ENCODE results near the gene MCCC1.
"Not testable (repeated sequence)": the region's sequence is repeated elsewhere in the genome, so short reads cannot be mapped to it uniquely, and the experiment has no call there.

The MCCC1 gene

GRCh38 chr3:183099026-183099837 is at the start of gene MCCC1:
Gene MCCC1 (minus strand): TSS chr3:183099496. CDS start chr3:183099440, 56 bp downstream.
- peak; percentile 93 to 97 (median 94) for DNase-seq

- DNase-seq: no peak
Measured at GRCh38 chr3:183148056-183148455, 48.8 kb upstream of the MCCC1 start.

- no peak for DNase-seq
Measured at GRCh38 chr3:183144363-183144762, 45.1 kb upstream of the MCCC1 start.

GRCh38 chr3:183142199-183142598 is 42.9 kb upstream of the MCCC1 start:
- DNase-seq: no peak

- no peak for DNase-seq
Measured at GRCh38 chr3:183134844-183135243, 35.5 kb upstream of the MCCC1 start.

GRCh38 chr3:183132409-183132808 is 33.1 kb upstream of the MCCC1 start:
- DNase-seq: no peak

- no peak for DNase-seq
Measured at GRCh38 chr3:183131735-183132134, 32.4 kb upstream of the MCCC1 start.

- no peak for DNase-seq
Measured at GRCh38 chr3:183131186-183131725, 32.0 kb upstream of the MCCC1 start.

GRCh38 chr3:183129243-183129642 is 29.9 kb upstream of the MCCC1 start:
- DNase-seq: no peak

- no peak for DNase-seq
Measured at GRCh38 chr3:183128709-183129108, 29.4 kb upstream of the MCCC1 start.

- no peak for DNase-seq
Measured at GRCh38 chr3:183123891-183124290, 24.6 kb upstream of the MCCC1 start.

- no peak for DNase-seq
Measured at GRCh38 chr3:183122257-183122932, 23.1 kb upstream of the MCCC1 start.

- no peak for DNase-seq
Measured at GRCh38 chr3:183120538-183121215, 21.4 kb upstream of the MCCC1 start.

- DNase-seq: no peak
Measured at GRCh38 chr3:183117056-183117455, 17.8 kb upstream of the MCCC1 start.

- DNase-seq: peak; percentile 4 to 20 (median 14)
Measured at GRCh38 chr3:183116025-183116614, 16.8 kb upstream of the MCCC1 start.

GRCh38 chr3:183114384-183115178 is 15.3 kb upstream of the MCCC1 start:
- DNase-seq: no peak

- DNase-seq: not testable (repeated sequence)
Measured at GRCh38 chr3:183109847-183110246, 10.6 kb upstream of the MCCC1 start.

- no peak for DNase-seq
Measured at GRCh38 chr3:183108470-183108869, 9.2 kb upstream of the MCCC1 start.

- no peak for DNase-seq
Measured at GRCh38 chr3:183108001-183108449, 8.7 kb upstream of the MCCC1 start.

GRCh38 chr3:183107372-183107771 is 8.1 kb upstream of the MCCC1 start:
- not testable (repeated sequence) for DNase-seq

- DNase-seq: no peak
Measured at GRCh38 chr3:183106635-183107034, 7.3 kb upstream of the MCCC1 start.

- not testable (repeated sequence) for DNase-seq
Measured at GRCh38 chr3:183103950-183104349, 4.7 kb upstream of the MCCC1 start.
